Measurements from ENCODE around the gene BCL2L1.

DNA sequence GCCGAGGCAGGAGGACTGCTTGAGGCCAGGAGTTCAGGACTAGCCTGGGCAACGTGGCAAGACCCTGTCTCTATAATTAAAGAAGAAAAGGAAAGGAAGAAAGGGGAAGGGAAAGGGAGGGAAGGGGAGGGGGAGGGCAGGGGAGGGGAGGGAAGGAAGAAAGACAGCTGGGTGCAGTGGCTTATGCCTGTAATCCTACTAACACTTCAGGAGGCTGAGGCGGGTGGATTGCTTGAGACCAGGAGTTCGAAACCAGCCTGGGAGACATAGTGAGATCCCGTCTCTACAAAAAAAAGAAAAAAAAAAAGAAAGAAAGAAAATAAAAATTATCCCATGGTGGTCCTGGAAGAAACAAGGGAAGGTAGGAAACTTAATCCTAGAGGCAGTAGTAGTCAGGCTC, 33.5 kb downstream of the BCL2L1 start:
- TF ChIP-seq, protein P1, sequence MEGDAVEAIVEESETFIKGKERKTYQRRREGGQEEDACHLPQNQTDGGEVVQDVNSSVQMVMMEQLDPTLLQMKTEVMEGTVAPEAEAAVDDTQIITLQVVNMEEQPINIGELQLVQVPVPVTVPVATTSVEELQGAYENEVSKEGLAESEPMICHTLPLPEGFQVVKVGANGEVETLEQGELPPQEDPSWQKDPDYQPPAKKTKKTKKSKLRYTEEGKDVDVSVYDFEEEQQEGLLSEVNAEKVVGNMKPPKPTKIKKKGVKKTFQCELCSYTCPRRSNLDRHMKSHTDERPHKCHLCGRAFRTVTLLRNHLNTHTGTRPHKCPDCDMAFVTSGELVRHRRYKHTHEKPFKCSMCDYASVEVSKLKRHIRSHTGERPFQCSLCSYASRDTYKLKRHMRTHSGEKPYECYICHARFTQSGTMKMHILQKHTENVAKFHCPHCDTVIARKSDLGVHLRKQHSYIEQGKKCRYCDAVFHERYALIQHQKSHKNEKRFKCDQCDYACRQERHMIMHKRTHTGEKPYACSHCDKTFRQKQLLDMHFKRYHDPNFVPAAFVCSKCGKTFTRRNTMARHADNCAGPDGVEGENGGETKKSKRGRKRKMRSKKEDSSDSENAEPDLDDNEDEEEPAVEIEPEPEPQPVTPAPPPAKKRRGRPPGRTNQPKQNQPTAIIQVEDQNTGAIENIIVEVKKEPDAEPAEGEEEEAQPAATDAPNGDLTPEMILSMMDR (IDR thresholded peaks at IDR 0.05) = no peak
- no peak for TF ChIP-seq ZFX (IDR thresholded peaks at IDR 0.05; ENCODE audit: borderline replicate concordance)

Data from 22Rv1 (cell line).